SK-N-SH treated with all-trans-retinoic acid at 6 μM for 48 hours (cell line): Measurements from ENCODE around the gene ACBD6.

ENCODE experiments used
- ATAC-seq: fragments of 200-7000 bp; cut with Tn5 transposase; 3 replicates; pipeline ENCODE4 v1.9.1; 2020; ENCODE audit warnings: mild to moderate bottlenecking, moderate library complexity
- ARNTL ChIP-seq: fragments of 450-650 bp; formaldehyde crosslinking; IDR thresholded peaks from 2 replicates; pipeline ENCODE4 v1.5.0; 2020; ENCODE audit warnings: low read depth, mild to moderate bottlenecking, moderate library complexity, borderline replicate concordance
- BACH2 ChIP-seq: fragments of 250-450 bp; sonication (Bioruptor Pico); IDR thresholded peaks from 2 replicates; pipeline ENCODE4 v1.9.0; 2021; ENCODE audit warnings: mild to moderate bottlenecking, borderline replicate concordance
- CSRNP3 ChIP-seq: fragments of 250-450 bp; sonication (Bioruptor Pico); IDR thresholded peaks from 2 replicates; pipeline ENCODE4 v1.5.1; 2021; ENCODE audit warnings: mild to moderate bottlenecking, moderate library complexity
- ESRRG ChIP-seq: fragments of 250-450 bp; sonication (Bioruptor Pico); IDR thresholded peaks from 2 replicates; pipeline ENCODE4 v1.6.1; 2021; ENCODE audit warnings: mild to moderate bottlenecking
- GLIS3 ChIP-seq: fragments of 250-450 bp; sonication (Bioruptor Pico); IDR thresholded peaks from 2 replicates; pipeline ENCODE4 v1.5.0; 2020; ENCODE audit warnings: mild to moderate bottlenecking, moderate library complexity
- ISL1 ChIP-seq: fragments of 250-450 bp; sonication (Bioruptor Pico); IDR thresholded peaks from 2 replicates; pipeline ENCODE4 v2.1.2; 2022; ENCODE audit warnings: mild to moderate bottlenecking, moderate library complexity
- OSR1 ChIP-seq: fragments of 250-450 bp; sonication (Bioruptor Pico); IDR thresholded peaks from 2 replicates; pipeline ENCODE4 v1.8.0; 2022; ENCODE audit warnings: moderate library complexity, mild to moderate bottlenecking, inconsistent platforms
- PATZ1 ChIP-seq: fragments of 250-450 bp; sonication (Bioruptor Pico); IDR thresholded peaks from 2 replicates; pipeline ENCODE4 v1.8.0; 2020; ENCODE audit warnings: mild to moderate bottlenecking, moderate library complexity, borderline replicate concordance
- PPARA ChIP-seq: fragments of 250-450 bp; sonication (Bioruptor Pico); IDR thresholded peaks from 2 replicates; pipeline ENCODE4 v1.5.0; 2020; ENCODE audit warnings: mild to moderate bottlenecking, borderline replicate concordance
- RARB ChIP-seq: fragments of 250-450 bp; sonication (Bioruptor Pico); IDR thresholded peaks from 2 replicates; pipeline ENCODE4 v1.8.0; 2021; ENCODE audit warnings: mild to moderate bottlenecking, moderate library complexity
- SNAI2 ChIP-seq: fragments of 250-450 bp; sonication (Bioruptor Pico); IDR thresholded peaks from 2 replicates; pipeline ENCODE4 v1.5.0; 2020; ENCODE audit warnings: mild to moderate bottlenecking, moderate library complexity
- TCF4 ChIP-seq: fragments of 250-450 bp; sonication (Bioruptor Pico); IDR thresholded peaks from 2 replicates; pipeline ENCODE4 v1.8.0; 2021; ENCODE audit warnings: mild to moderate bottlenecking, moderate library complexity, borderline replicate concordance
- TOX ChIP-seq: fragments of 250-450 bp; sonication (Bioruptor Pico); IDR thresholded peaks from 2 replicates; pipeline ENCODE4 v1.8.0; 2021; ENCODE audit warnings: mild to moderate bottlenecking, moderate library complexity, borderline replicate concordance
- TSHZ2 ChIP-seq: fragments of 250-450 bp; sonication (Bioruptor Pico); IDR thresholded peaks from 2 replicates; pipeline ENCODE4 v1.5.0; 2020; ENCODE audit warnings: mild to moderate bottlenecking, moderate library complexity
- ZFP3 ChIP-seq: fragments of 250-450 bp; sonication (Bioruptor Pico); IDR thresholded peaks from 2 replicates; pipeline ENCODE4 v1.5.0; 2020; ENCODE audit warnings: mild to moderate bottlenecking, moderate library complexity
- ZFP30 ChIP-seq: fragments of 450-650 bp; formaldehyde crosslinking; IDR thresholded peaks from 2 replicates; pipeline ENCODE4 v1.5.0; 2022; ENCODE audit warnings: mild to moderate bottlenecking, moderate library complexity
- ZNF565 ChIP-seq: fragments of 450-650 bp; formaldehyde crosslinking; conservative IDR thresholded peaks from 2 replicates; pipeline ENCODE4 v1.5.0; 2020; ENCODE audit warnings: low read depth, mild to moderate bottlenecking, moderate library complexity
- ZNF70 ChIP-seq: fragments of 450-650 bp; formaldehyde crosslinking; IDR thresholded peaks from 2 replicates; pipeline ENCODE4 v1.5.0; 2020; ENCODE audit warnings: mild to moderate bottlenecking, moderate library complexity
- ZNF8 ChIP-seq: fragments of 450-650 bp; formaldehyde crosslinking; IDR thresholded peaks from 2 replicates; pipeline ENCODE4 v1.5.0; 2020; ENCODE audit warnings: mild to moderate bottlenecking, moderate library complexity

The ACBD6 gene

GRCh38 chr1:180247580-180247979, 254.8 kb downstream of the ACBD6 start:
- no peak for ATAC-seq
- TF ChIP-seq OSR1 = no peak
- no peak for TF ChIP-seq ARNTL (CRISPR knock-in tag)
- no peak for TF ChIP-seq RARB (CRISPR knock-in tag)
- TF ChIP-seq ZFP30 (CRISPR knock-in tag) = no peak
- no peak for TF ChIP-seq SNAI2 (CRISPR knock-in tag)
- no peak for TF ChIP-seq GLIS3 (CRISPR knock-in tag)
- TF ChIP-seq PATZ1 = no peak
- TF ChIP-seq ZFP3 (CRISPR knock-in tag) = no peak
- no peak for TF ChIP-seq BACH2 (CRISPR knock-in tag)
- no peak for TF ChIP-seq TOX (CRISPR knock-in tag)
- no peak for TF ChIP-seq CSRNP3
- TF ChIP-seq TCF4 = no peak
- TF ChIP-seq TSHZ2 (CRISPR knock-in tag) = no peak
- TF ChIP-seq ISL1 (CRISPR knock-in tag) = no peak
- TF ChIP-seq ESRRG (CRISPR knock-in tag) = no peak
- TF ChIP-seq ZNF70 = no peak

- ATAC-seq = no peak
- TF ChIP-seq TSHZ2 (CRISPR knock-in tag) (no peak), ESRRG (CRISPR knock-in tag) (no peak)
Observed at GRCh38 chr1:180247061-180247460, 255.3 kb downstream of the ACBD6 start.

- TF ChIP-seq RARB (CRISPR knock-in tag) (no peak), TCF4 (no peak), ARNTL (CRISPR knock-in tag) (no peak), ZNF8 (CRISPR knock-in tag) (no peak)
- ATAC-seq = no peak
Observed at GRCh38 chr1:180246579-180246978, 255.8 kb downstream of the ACBD6 start.

- TF ChIP-seq RARB (CRISPR knock-in tag) (no peak), BACH2 (CRISPR knock-in tag) (no peak)
- no peak for ATAC-seq
Observed at GRCh38 chr1:180244840-180245239, 257.5 kb downstream of the ACBD6 start.

- no peak for TF ChIP-seq ESRRG (CRISPR knock-in tag)
- no peak for TF ChIP-seq ZNF565 (CRISPR knock-in tag)
- TF ChIP-seq ZFP30 (CRISPR knock-in tag) = no peak
- TF ChIP-seq PATZ1 = no peak
- no peak for TF ChIP-seq GLIS3 (CRISPR knock-in tag)
- no peak for TF ChIP-seq CSRNP3
- no peak for TF ChIP-seq TOX (CRISPR knock-in tag)
- no peak for TF ChIP-seq PPARA
- TF ChIP-seq, all 23 proteins: peak for 0
- ATAC-seq = no peak
Observed at GRCh38 chr1:180243517-180244221, 258.7 kb downstream of the ACBD6 start.
